Lower leg skin (tissue), 3 donors: ENCODE measurements around the gene SUSD4.

Experiments used
- POLR2A ChIP-seq, 2 donors: fragments of 450-650 bp; IDR thresholded peaks; one replicate each; pipeline ENCODE4 v1.6.1; 2016 to 2017; ENCODE audit warnings: antibody characterized with exemption in 2 of 2, mild to moderate bottlenecking in 1 of 2, moderate library complexity in 1 of 2
- TF ChIP-seq, protein P1 (sequence below), 3 donors: fragments of 450-650 bp; IDR thresholded peaks; one replicate each; pipeline ENCODE4 v1.5.1; 2016; ENCODE audit warnings: antibody characterized with exemption in 3 of 3, mild to moderate bottlenecking in 3 of 3, moderate library complexity in 2 of 3

DNA sequence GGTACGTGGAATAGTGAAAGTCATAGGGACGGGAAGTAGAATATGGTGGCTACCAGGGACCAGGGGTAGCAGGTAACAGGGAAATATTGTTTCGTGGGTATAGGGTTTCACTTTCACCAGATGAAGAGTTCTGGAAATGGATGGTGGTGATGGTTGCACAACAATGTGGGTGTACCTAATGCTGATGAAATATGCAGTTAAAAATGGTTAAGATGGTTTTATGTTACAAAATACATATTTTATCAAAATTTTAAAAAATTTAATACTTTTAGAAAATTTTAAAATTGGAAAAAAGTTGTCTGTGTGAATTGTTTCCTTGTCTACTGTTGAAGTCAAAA, 165.4 kb downstream of the SUSD4 start:
- TF ChIP-seq, protein P1, sequence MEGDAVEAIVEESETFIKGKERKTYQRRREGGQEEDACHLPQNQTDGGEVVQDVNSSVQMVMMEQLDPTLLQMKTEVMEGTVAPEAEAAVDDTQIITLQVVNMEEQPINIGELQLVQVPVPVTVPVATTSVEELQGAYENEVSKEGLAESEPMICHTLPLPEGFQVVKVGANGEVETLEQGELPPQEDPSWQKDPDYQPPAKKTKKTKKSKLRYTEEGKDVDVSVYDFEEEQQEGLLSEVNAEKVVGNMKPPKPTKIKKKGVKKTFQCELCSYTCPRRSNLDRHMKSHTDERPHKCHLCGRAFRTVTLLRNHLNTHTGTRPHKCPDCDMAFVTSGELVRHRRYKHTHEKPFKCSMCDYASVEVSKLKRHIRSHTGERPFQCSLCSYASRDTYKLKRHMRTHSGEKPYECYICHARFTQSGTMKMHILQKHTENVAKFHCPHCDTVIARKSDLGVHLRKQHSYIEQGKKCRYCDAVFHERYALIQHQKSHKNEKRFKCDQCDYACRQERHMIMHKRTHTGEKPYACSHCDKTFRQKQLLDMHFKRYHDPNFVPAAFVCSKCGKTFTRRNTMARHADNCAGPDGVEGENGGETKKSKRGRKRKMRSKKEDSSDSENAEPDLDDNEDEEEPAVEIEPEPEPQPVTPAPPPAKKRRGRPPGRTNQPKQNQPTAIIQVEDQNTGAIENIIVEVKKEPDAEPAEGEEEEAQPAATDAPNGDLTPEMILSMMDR (IDR thresholded peaks at IDR 0.05): no peak
- no peak for TF ChIP-seq POLR2A (IDR thresholded peaks at IDR 0.05)
